ENCODE measurements around the gene DHX58.

DHX58 gene

DNA sequence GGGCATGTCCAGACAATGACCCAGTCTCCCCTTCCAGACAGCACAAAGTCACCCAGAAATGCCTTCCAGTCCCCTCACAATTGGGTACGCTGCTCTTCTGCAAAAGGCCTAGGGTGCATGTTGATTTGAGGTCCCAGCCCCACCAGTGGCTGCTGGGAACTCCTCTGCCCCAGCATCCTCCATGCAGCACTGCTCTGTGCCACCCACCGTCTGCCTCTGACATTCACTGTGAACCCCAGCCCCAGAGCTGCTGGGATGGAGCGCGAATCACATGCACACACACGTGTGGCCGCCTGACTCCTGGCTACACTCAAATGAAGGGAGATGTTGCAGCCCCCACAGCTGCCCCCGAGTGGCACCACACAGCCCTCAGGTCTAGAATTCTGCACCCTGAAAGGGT lies 60.9 kb downstream of the DHX58 start:
- TF ChIP-seq CEBPB (IDR thresholded peaks at IDR 0.05) (no peak), NFIC (IDR thresholded peaks at IDR 0.05) (no peak), TAF1 (IDR thresholded peaks at IDR 0.05; ENCODE audit: low read depth) (no peak), TEAD4 (IDR thresholded peaks at IDR 0.05) (no peak), FOXM1 (IDR thresholded peaks at IDR 0.05; ENCODE audit: borderline replicate concordance, low read depth) (no peak), YY1 (IDR thresholded peaks at IDR 0.05; ENCODE audit: low read depth) (no peak), RAD21 (IDR thresholded peaks at IDR 0.05; ENCODE audit: low read depth) (no peak), ZBTB7A (IDR thresholded peaks at IDR 0.05; ENCODE audit: low read depth) (no peak)
- TF ChIP-seq, protein P1, sequence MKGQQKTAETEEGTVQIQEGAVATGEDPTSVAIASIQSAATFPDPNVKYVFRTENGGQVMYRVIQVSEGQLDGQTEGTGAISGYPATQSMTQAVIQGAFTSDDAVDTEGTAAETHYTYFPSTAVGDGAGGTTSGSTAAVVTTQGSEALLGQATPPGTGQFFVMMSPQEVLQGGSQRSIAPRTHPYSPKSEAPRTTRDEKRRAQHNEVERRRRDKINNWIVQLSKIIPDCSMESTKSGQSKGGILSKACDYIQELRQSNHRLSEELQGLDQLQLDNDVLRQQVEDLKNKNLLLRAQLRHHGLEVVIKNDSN (IDR thresholded peaks at IDR 0.05): no peak
- TF ChIP-seq, protein P2, sequence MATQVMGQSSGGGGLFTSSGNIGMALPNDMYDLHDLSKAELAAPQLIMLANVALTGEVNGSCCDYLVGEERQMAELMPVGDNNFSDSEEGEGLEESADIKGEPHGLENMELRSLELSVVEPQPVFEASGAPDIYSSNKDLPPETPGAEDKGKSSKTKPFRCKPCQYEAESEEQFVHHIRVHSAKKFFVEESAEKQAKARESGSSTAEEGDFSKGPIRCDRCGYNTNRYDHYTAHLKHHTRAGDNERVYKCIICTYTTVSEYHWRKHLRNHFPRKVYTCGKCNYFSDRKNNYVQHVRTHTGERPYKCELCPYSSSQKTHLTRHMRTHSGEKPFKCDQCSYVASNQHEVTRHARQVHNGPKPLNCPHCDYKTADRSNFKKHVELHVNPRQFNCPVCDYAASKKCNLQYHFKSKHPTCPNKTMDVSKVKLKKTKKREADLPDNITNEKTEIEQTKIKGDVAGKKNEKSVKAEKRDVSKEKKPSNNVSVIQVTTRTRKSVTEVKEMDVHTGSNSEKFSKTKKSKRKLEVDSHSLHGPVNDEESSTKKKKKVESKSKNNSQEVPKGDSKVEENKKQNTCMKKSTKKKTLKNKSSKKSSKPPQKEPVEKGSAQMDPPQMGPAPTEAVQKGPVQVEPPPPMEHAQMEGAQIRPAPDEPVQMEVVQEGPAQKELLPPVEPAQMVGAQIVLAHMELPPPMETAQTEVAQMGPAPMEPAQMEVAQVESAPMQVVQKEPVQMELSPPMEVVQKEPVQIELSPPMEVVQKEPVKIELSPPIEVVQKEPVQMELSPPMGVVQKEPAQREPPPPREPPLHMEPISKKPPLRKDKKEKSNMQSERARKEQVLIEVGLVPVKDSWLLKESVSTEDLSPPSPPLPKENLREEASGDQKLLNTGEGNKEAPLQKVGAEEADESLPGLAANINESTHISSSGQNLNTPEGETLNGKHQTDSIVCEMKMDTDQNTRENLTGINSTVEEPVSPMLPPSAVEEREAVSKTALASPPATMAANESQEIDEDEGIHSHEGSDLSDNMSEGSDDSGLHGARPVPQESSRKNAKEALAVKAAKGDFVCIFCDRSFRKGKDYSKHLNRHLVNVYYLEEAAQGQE (IDR thresholded peaks at IDR 0.05; ENCODE audit: low read depth): no peak
